Measurements from ENCODE around the gene TLE5.
"Not testable (repeated sequence)": the region's sequence is repeated elsewhere in the genome, so short reads cannot be mapped to it uniquely, and the experiment has no call there.

The TLE5 gene

DNA sequence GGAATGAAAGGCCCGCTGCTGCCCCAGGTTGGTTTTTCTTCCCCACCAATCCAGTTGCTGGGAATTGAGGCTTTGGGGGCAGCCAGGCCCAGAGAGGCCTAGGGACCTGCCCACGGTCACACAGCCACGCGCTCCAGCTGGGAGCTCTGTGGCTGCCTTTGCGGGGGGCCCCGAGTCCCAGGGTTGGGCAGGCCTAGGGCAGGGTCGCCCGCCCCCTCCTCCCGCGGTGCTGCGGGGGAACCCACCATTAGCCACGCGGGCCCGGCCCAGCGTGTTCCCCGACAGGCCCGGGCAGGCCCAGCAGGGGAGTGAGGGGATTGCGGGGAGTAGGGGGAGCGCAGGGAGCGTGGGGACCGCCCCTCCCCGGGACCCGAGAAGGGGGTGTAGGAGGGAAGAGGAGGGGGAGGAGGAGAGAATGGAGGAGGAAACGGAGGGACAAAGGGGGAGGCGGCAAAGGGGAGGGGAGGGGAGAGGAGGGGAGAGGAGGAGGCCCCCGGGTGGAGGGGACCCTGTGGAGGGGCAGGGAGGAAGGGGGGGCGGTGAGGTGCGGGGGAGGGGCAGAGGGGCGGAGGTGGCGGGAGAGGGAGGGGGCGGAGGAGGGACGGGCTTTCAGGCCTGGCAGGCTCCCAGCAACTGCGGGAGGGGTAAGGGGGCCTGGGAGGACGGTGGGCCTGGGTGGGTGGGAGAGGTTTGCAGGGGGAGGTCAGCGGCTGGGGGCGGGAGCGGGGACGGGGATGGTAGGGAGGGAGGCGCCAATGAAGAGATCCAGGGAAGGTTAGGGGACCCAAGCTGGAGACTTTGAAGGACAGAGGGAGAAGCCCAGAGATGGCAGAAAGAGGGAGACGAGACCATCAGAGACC is 20.3 kb downstream of the TLE5 start:
- no peak for DNase-seq

DNA sequence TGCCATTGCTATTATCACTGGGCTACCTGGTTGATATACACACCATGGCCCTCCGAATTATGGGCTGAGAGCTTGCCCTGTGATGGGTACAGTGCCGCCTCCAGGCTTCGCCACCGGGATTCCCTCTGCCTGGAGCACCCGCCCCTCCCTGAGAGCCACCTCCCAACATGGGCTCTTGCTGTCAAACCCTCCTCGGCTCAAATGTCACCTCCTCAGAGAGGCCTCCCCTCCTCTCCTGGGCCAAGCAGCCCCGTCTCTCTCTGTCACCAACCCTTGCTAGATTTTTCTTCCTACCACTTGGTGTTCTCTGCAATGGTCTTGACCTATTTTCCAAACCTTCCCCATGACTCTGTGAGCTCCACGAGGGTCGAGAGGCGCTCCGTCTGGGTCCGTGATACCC is 21.0 kb downstream of the TLE5 start:
- no peak for DNase-seq

DNA sequence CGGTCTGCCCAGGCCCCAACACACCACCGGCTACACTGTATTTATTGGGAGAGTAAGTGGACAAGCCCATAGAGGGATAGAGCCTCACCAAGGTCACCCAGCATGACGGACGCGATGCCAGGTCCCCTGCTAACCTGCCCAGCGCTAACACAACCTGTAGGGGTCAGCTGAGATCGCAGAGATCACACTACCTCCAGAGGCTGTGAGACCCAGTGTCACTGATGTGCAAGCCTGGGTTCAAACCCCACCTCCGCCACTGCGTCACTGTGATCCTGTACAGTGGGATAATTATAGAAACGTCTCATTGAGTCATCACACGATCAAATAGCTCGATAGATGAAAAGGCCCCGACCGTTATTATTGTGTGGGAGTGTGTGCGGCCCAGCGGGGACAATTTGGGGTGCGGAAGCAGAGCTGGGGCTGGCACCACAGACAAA is 22.6 kb downstream of the TLE5 start:
- DNase-seq, result no peak

DNA sequence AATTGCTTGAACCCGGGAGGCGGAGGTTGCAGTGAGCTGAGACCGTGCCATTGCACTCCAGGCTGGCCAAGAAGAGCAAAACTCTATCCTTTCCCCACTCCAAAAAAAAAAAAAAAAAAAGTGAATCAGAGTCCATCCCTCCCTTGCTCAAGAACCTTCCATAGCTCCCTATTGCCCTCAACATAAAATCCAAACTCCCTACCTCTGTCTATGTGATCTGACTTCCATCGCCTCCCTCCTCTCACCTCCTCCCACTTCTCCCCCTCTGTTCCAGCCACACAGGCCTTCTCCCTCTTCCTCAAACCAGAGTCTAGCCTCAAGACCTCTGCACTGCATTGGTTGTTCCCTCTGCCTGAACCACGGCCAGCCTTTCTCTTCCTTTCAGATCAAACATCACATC is 23.2 kb downstream of the TLE5 start:
- no peak for DNase-seq

DNA sequence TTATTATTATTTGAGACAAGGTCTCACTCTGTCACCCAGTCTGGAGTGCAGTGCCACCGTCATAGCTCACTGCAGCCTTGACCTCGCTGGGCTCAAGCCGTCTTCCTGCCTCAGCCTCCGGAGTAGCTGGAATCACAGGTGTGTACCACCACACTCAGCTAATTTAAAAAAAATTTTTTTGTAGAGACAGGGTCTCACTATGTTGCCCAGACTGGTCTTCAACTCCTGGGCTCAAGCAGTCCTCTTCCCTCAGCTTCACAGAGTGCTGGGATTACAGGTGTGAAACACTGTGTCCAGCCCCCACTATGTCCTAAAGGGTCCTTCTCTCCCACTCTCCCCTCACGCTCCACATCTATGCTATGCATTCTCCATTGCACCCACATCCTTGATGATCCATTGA is 24.1 kb downstream of the TLE5 start:
- DNase-seq, result no peak

DNA sequence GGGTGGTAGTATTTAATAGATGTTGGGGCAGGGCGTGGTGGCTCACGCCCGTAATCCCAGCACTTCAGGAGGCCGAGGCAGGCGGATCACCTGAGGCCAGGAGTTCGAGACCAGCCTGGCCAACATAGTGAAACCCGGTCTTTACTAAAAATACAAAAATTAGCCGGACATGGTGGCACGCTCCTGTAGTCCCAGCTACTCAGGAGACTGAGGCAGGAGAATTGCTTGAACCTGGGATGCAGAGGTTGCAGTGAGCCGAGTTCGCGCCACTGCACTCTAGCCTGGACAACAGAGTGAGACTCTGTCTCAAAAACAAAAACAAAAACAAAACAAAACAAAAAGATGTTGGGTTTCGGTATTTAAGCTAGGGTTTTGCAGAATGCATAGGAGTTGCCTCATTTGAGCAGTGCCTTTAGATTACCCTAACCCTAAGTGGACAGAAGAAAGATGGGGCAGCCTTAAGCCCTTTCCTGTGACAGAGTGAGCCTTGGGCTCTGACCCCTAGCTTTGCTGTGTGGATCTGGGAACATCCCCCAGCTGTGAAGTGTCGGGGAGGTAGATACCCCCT is 25.2 kb downstream of the TLE5 start:
- DNase-seq, result not testable (repeated sequence)

DNA sequence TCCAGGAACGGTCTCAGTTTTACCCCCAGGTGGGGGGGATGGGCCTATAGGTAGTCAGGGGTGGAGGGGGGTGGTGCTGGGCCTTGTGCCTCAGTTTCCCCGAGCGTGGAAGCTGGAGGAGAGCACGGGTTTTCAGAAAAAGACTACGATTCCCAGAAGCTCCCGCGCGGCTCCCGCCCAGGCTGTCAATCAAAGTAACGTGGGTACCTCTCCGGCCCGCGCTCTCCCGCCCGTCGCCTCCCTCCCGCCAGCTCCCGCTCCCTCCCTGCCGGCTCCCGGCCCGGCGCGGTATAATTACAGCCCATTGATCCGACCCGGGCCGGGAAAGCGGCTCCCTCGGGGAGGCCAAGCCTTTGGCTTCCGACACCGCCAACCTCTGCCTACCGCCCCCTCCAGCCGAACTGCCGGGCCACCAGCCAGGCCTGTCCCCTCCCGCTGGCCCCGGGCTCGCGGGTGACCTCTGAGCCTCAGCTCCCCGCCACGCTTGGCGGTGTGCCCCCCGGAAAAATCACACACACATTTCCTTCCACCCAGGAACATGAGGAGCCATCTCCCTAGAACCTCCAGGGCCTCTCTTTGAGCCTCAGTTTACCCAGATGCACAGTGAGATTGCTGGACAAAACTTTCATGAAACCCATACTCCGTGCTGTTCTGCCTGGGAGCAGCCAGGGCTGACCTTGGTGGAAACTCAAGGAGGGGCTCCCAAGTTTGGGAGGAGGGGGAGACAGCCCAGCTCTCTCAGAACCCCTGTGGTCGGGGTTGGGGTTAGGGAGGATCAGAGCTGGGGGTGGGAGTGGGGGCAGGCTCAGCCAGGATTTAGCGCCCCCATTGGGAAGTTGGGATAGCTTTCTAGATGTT is 25.9 kb downstream of the TLE5 start:
- DNase-seq, result peak; percentile 92

DNA sequence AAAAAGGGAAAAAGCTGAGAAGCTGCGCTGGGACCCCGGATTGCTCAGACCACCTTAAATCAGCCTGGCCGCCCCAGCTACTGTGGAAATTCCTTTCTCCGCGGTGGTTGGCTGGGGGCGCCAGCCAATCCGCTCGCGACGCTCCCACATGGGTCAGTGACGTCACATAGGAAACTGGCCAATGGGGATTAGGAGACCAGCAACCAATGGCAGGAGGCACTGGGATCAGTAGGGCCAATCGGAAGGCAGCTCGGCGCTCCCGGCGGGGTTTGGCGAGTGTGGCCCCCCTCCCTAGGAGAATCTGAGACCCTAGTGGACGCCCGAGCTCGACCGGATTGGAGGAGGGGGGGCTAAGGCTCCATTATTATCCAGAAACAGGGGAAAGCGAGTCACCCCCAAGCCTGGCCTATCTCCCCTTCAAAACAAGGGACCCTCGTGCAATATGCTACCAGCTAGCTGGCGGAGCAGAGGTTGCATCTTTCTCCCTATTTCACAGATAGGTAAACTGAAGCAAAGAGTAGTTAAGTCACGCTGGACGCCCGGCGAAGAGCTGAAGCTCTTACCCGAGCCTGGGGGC is 26.7 kb downstream of the TLE5 start:
- peak; percentile 100 for DNase-seq

DNA sequence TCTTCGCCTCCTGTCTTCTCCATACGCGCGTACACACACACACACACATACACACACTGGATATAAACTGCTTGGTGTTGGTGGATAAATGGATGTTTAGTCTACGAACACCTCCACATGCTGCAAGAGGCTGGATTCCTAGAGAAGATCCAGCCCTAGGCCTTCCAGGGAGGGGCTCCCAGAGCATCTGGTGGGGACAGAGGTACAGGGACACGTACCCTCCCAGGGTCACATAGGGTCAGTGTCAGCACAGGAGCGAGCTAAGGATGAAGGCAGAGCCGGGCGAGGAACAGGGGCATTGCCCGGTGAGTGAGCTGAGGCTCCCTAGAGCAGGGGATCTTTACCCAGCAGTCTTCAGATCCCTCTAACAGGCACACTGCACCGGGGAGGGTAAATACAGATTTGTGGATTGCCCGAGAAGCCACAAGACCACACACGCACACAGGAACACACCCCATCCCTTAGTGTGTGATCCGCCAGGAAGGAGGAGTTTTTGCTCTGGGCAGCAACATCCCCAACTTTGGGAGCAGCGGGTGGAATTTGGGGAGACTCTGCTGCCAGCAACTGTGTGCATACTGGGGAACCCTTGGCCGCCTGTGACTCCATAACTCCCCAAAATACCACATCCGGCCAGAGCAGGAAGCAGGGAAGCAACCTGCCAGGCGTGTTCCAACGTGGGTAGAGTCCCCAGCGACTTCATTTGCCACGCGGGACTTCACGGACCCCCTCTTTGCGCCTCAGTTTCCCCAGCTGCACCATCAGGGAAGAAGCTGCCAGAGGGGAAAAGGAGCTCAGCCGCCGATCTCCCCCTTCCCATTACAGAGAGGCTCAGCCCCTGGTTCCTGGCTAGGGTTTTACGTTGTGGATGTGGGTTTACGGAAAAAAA is 27.4 kb downstream of the TLE5 start:
- DNase-seq, result peak; percentile 68

DNA sequence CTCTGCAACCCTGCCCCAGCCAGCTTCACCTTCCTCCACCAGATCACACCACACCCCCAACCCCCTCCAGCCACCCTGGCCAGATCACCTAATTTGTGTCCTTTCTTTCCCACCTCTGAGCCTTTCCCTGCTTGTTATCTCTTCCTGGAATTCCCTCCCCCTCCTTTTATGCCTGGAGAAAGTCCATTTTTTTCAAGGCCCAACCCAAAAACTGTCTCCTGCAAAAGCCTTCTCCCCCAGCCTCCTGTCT is 28.0 kb downstream of the TLE5 start:
- peak; percentile 28 for DNase-seq

DNA sequence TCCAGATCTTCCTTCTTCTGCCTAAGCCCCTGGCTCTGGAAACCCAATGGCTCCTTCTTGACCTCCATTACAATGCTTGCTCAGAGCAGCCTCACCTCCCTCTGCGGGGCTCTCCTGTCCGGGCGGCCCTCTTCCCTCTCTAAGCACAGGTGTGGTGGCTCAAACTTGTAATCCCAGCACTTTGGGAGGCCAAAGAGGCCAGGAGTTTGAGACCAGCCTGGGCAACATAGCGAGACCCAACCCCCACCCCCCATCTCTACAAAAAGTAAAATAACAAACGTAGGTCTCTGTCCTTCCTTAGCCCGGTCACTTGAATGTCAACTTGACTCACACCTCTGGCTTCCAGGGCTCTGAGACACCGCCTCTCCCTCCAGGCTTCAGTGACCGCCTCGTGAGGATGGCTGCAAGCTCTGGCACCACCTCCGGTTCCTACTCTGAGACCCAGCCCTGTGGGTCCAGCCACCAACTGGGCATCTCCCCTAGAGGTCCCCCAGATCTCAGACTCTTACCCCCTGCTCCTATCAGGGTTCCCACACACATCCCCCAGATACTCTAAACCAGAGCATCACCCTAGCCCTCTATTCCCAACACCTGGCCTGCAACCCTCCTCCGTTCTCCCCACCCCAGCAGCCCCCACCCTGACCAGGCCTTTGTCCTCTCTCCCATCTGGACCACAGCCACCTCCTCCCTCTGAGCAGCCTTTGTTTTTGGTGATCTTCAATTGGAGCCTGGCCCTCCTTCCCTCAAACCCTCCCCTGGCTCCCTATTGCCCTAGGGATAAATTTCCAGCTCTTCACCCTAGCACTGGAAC is 28.5 kb downstream of the TLE5 start:
- no peak for DNase-seq

DNA sequence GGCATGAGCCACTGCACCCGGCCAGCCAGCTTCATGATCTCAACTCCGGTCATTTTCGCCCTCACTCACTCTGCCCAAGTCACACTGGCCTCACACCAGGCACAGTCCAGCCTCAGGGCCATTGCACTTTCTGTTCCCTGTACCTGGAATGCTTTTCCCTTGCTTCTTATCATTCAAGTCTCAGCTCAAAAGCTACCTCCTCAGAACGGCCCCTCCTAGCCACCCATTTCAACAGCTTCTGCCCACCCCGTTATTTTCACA is 30.8 kb downstream of the TLE5 start:
- no peak for DNase-seq

DNA sequence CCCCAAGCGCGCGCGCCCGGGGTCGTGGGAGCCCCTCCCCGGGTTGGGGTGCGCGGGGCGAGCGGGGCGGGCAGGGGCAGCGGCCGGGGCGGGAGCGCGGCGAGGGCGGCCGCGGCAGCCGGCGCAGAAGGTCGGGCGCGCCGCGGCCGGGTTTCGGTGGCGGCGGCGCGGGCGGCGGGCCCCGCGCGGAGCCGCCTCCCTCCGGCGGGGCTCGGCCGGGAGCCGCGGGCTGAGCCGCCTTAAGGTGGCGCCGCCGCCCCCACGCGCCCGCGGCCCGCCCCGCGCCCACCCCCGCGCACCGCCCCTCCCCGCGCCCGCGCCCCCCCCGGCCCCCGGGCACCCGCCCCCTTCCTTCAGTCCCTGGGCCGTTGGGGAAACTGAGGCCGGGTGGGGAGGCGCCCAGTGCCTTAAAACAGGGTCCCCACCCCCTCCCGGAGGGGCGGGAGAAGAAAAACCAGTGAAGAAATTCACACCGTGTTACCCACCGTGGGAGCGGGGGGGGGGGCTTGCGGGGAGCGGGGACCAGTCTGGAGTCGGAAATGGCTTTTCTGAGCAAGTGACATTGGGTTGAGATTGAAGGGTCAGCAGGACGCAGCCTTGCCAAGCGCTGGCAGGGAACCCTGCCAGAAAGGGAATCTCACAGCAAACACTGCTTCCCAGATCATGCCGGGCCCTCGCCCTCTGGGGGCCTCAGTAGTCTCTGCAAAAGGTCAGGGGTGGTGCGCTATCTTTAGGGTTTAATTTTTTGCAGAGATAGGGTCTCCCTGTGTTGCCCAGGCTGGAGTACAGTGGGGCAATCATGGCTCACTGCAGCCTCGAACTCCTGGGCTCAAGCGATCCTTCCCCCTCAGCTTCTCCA is 33.0 kb downstream of the TLE5 start, which contains the start of gene TLE2:
TLE2 (minus strand) TSS at position 216 of the 859 bp plus-strand sequence. CDS start 376 bp downstream, outside the sequence.
- DNase-seq, result no peak

DNA sequence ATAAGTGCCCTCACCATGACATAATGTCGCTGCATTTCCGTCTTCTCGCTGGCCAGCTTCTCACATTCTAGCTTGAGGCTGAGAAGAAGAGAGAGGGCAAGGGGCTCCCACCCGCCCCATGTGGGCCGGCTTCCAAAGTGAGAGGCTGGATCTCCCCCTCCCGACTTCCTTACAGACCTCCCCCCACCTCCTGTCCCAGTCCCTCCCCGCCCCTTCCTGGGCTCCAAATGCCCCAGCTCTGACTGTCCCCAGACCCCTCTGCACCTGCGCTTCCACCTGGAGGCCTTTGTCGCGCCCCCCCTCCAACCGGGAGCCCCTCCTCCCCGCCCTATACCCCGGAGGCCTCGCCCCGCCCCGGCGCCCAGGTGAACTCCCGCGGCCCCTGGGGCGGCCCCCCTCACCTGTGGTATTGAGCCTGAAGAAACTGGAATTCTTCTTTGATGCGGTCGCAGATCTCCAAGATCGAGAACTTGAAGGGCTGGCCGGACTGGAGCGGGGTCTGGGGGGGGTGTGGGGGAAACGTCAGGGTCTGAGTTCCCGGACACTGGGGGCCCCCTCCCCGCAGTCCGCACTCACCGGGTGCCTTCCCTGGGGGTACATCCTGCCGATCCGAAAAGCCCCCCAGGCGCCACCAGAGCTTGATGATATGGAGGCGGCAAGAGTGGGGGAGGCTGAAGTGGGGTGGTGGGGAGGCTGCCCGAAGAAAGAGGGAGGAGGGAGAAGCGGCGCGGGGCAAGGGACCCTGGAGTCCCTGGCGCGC is 33.8 kb downstream of the TLE5 start:
- no peak for DNase-seq

DNA sequence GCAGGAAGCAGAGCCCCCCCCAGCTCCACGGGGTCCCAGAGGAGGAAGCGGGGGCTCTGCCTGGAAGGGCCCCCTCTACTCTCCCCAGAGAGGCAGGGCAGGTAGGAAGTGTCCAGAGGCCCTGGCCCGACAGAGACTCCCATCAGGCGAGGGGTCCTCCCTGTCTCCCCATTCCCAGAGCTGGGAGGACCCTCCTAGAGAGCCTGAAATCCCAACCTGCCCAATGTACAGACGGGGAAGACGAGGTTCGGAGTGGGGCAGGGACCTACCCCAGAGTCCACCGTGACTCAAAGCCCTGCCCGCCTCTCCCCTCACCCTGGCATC is 34.4 kb downstream of the TLE5 start:
- DNase-seq, result no peak

DNA sequence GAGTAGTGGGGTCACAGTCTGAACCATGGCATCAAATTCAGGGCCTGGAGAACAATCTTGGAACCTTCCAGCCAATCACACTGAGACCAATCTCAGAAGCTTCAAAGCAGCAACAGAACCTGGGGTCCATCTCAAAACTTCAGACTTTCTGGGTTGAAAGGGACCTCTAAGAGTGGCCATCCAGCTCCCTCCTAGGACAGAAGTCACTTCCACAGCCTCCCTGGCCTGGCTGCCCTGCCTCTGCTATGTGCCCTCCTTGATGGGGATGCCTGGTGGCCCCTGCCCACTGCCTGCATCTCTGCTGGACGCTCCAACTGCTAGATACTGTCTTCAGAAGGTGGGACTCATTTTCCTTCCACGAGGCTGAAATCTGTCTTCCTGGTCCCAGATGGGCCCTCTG is 35.0 kb downstream of the TLE5 start:
- no peak for DNase-seq

DNA sequence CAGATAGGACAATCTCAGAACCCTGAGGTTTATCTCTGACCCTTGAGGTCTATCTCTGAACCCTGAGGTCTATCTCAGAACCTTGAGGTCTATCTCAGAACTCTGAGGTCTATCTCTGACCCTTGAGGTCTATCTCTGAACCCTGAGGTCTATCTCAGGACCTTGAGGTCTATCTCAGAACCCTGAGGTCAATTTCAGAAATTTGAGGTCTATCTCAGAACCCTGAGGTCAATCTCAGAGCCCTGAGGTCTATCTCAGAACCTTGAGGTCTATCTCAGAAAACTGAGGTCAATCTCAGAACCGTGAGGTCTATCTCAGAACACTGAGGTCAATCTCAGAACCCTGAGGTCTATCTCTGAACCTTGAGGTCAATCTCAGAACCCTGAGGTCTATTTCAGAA is 35.5 kb downstream of the TLE5 start:
- DNase-seq, result no peak

DNA sequence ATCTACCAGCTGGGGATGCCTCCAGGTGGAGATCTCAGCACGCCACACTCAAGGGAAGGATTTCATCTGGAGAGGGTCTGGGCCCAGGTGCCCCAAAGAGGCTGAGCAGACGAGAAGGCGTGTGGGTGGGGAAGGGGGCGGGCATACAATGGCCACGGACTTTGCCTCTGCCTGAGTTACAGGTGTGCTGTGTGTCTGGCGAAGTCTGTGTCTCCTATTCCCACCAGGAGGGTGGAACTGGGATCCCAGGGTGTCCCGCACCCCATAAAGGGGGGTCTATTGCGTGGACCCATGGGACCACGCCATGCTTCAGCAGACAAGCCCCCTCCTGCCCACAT is 36.8 kb downstream of the TLE5 start:
- no peak for DNase-seq

DNA sequence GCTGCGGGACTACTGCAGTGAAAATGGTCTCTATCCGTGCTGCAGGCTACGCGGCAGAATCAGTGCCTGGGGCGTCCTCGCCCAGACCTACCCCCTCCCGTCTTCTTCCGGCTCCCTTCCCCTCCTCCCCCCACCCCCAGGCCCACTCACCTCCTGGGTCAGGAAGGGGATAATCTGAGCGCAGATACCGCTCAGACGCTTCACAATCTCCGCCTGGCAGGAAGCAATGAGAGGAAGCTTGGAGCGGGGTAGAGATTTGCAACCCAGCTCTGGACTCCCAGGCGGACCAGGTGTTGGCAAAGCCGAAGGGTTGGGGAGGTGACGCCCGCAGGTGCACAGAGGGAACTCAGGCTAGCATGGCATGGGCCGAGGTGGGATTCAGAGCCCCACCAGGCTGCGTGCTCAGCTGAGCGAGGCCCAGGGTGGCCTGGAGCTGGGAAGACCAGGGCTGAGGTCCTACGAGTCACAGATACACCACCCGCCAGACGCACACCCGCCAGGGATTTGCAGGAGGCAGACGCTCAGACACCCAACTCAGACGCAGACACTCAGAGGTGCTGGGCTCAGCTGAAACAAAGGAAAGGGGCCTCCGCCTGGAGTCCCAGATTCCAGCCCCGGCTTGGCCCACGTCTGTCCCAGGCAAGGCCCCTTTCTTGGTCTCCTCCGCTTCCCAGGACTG is 37.3 kb downstream of the TLE5 start:
- peak; percentile 16 for DNase-seq

DNA sequence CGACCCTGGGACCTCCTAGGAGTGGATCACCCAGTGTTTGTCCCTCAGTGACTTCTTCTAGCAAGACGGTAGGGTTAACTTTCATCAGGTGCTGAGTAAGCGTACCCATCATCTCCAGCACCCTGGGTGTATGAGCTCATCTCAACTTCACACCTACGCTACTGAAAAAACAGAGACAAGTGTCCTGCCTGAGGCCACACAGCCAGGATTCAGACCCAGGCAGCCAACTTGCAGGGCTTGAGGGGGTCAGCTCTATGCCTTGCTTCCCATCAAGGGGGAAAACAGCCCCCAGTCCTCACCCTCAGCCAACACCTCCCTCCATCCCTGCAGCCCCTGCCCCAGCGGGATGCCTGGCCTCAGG is 37.8 kb downstream of the TLE5 start:
- DNase-seq, result no peak

Measured in fibroblast of skin of right biceps (primary cell).